HepG2 (cell line): Measurements from ENCODE around the gene BCCIP. TPM values are rescaled to one million over a fixed set of nuclear protein-coding genes. Genes with fewer than 3 reads are reported as not detected.

Experiments
- ARNT ChIP-seq: fragments of 450-650 bp; IDR thresholded peaks from 2 replicates; pipeline ENCODE4 v1.6.1; 2017
- ASH2L ChIP-seq: fragments of 300-600, 200-600 bp; sonication (generic); IDR thresholded peaks from 2 replicates; pipeline ENCODE4 v1.7.0; 2017; ENCODE audit warnings: low read depth, mild to moderate bottlenecking, moderate library complexity, mixed read lengths, low read length; ENCODE audit not compliant: insufficient read length
- HDAC6 ChIP-seq: fragments of 200-600 bp; sonication (generic); IDR thresholded peaks from 2 replicates; pipeline ENCODE4 v1.7.0; 2017; ENCODE audit warnings: mild to moderate bottlenecking, antibody characterized with exemption, low read length, low read depth
- HNRNPK ChIP-seq: fragments of 200-400 bp; formaldehyde crosslinking; IDR thresholded peaks from 2 replicates; pipeline ENCODE4 v1.6.1; 2018; ENCODE audit warnings: low read length, low read depth, moderate library complexity, mild to moderate bottlenecking; ENCODE audit not compliant: poor library complexity, severe bottlenecking
- KDM1A ChIP-seq: IDR thresholded peaks from 2 replicates; pipeline ENCODE4 v1.6.1; 2016; ENCODE audit warnings: missing compliant biosample characterization
- KDM2A ChIP-seq: sonication (generic); formaldehyde crosslinking; IDR thresholded peaks from 2 replicates; pipeline ENCODE4 v1.4.0; 2020; ENCODE audit warnings: low read depth, missing genetic modification reagents, borderline replicate concordance
- KMT2A ChIP-seq: sonication (generic); formaldehyde crosslinking; IDR thresholded peaks from 2 replicates; pipeline ENCODE4 v1.4.0; 2020; ENCODE audit warnings: missing genetic modification reagents
- MED1 ChIP-seq: sonication (generic); formaldehyde crosslinking; IDR thresholded peaks from 2 replicates; pipeline ENCODE4 v1.4.0; 2020; ENCODE audit warnings: missing genetic modification reagents
- MIXL1 ChIP-seq: IDR thresholded peaks from 2 replicates; pipeline ENCODE4 v1.6.1; 2016
- NPAS2 ChIP-seq: sonication (generic); formaldehyde crosslinking; IDR thresholded peaks from 2 replicates; pipeline ENCODE4 v1.8.0; 2022; ENCODE audit warnings: mild to moderate bottlenecking, missing genetic modification reagents, borderline replicate concordance
- NR2F2 ChIP-seq: IDR thresholded peaks from 2 replicates; pipeline ENCODE4 v1.6.1; 2012; ENCODE audit warnings: low read depth, inconsistent platforms, borderline replicate concordance
- ONECUT2 ChIP-seq: sonication (generic); formaldehyde crosslinking; IDR thresholded peaks from 2 replicates; pipeline ENCODE4 v1.4.0; 2020; ENCODE audit warnings: missing genetic modification reagents
- PHF20 ChIP-seq: sonication (generic); formaldehyde crosslinking; IDR thresholded peaks from 2 replicates; pipeline ENCODE4 v1.5.0; 2020; ENCODE audit warnings: mild to moderate bottlenecking, missing genetic modification reagents
- PPARG ChIP-seq: conservative IDR thresholded peaks from 2 replicates; pipeline ENCODE4 v1.6.1; 2016; ENCODE audit warnings: missing biosample characterization, missing genetic modification reagents
- RELA ChIP-seq: sonication (generic); formaldehyde crosslinking; IDR thresholded peaks from 2 replicates; pipeline ENCODE4 v1.4.0; 2020; ENCODE audit warnings: missing genetic modification reagents
- SRY ChIP-seq: sonication (generic); formaldehyde crosslinking; IDR thresholded peaks from 2 replicates; pipeline ENCODE4 v1.8.0; 2022; ENCODE audit warnings: mild to moderate bottlenecking, missing genetic modification reagents
- STAT5B ChIP-seq: sonication (generic); formaldehyde crosslinking; IDR thresholded peaks from 2 replicates; pipeline ENCODE4 v1.4.0; 2020; ENCODE audit warnings: missing genetic modification reagents
- U2AF2 ChIP-seq: fragments of 200-400 bp; formaldehyde crosslinking; IDR thresholded peaks from 2 replicates; pipeline ENCODE4 v1.6.1; 2017; ENCODE audit warnings: low read depth, mild to moderate bottlenecking, low read length
- ZFYVE20 ChIP-seq: sonication (generic); formaldehyde crosslinking; IDR thresholded peaks from 2 replicates; pipeline ENCODE4 v1.8.0; 2023; ENCODE audit warnings: low read depth, mild to moderate bottlenecking, moderate library complexity, missing genetic modification reagents, borderline replicate concordance
- ZNF124 ChIP-seq: sonication (generic); formaldehyde crosslinking; IDR thresholded peaks from 2 replicates; pipeline ENCODE4 v1.4.0; 2020; ENCODE audit warnings: missing genetic modification reagents
- ZNF138 ChIP-seq: sonication (generic); formaldehyde crosslinking; IDR thresholded peaks from 2 replicates; pipeline ENCODE4 v1.5.0; 2020; ENCODE audit warnings: mild to moderate bottlenecking, low read depth, missing genetic modification reagents
- ZNF256 ChIP-seq: sonication (generic); formaldehyde crosslinking; conservative IDR thresholded peaks from 2 replicates; pipeline ENCODE4 v1.4.0; 2020; ENCODE audit warnings: missing genetic modification reagents
- ZNF33B ChIP-seq: sonication (generic); formaldehyde crosslinking; IDR thresholded peaks from 2 replicates; pipeline ENCODE4 v1.5.1; 2020; ENCODE audit warnings: mild to moderate bottlenecking, missing genetic modification reagents
- ZNF501 ChIP-seq: sonication (generic); formaldehyde crosslinking; IDR thresholded peaks from 2 replicates; pipeline ENCODE4 v1.5.1; 2020; ENCODE audit warnings: mild to moderate bottlenecking, moderate library complexity, missing genetic modification reagents
- ZNF746 ChIP-seq: sonication (generic); formaldehyde crosslinking; IDR thresholded peaks from 2 replicates; pipeline ENCODE4 v1.8.0; 2022; ENCODE audit warnings: mild to moderate bottlenecking, missing genetic modification reagents
- ZNF775 ChIP-seq: sonication (generic); formaldehyde crosslinking; IDR thresholded peaks from 2 replicates; pipeline ENCODE4 v1.4.0; 2020; ENCODE audit warnings: missing genetic modification reagents, mild to moderate bottlenecking, moderate library complexity, borderline replicate concordance
- ZSCAN12 ChIP-seq: sonication (generic); formaldehyde crosslinking; IDR thresholded peaks from 2 replicates; pipeline ENCODE4 v1.9.0; 2021; ENCODE audit warnings: mild to moderate bottlenecking, missing genetic modification reagents
- polyA plus RNA-seq, 8 experiments: library from polyadenylated mRNA; depleted of rRNA in 3 of 8; stranded (reverse) in 7 of 8; unstranded in 1 of 8; fragments of >200 nt; fragmentation: Illumina TruSeq in 4 of 8; extraction: Trizol in 4 of 8; gene quantifications; 2 replicates each; pipeline versions ENCODE4 v1.2.1 to v1.2.3, GENCODE V29; 2011 to 2016; ENCODE audit warnings: low read depth in 4 of 8, missing spikeins in 1 of 8, mixed read lengths in 1 of 8; ENCODE audit not compliant: insufficient read depth in 1 of 8
- total RNA-seq, 5 experiments: library from RNA; depleted of rRNA; stranded (reverse); fragments of >200 nt; fragmentation: Illumina TruSeq; extraction: Trizol; gene quantifications; 2 replicates each; pipeline ENCODE4 v1.2.3, GENCODE V29; 2016; ENCODE audit warnings: low read depth in 1 of 5
- TF ChIP-seq, protein P1 (sequence below): sonication (generic); formaldehyde crosslinking; IDR thresholded peaks from 2 replicates; pipeline ENCODE4 v1.5.0; 2020; ENCODE audit warnings: mild to moderate bottlenecking, missing genetic modification reagents
- TF ChIP-seq, protein P2 (sequence below): sonication (generic); formaldehyde crosslinking; conservative IDR thresholded peaks from 2 replicates; pipeline ENCODE4 v1.8.0; 2022; ENCODE audit warnings: missing genetic modification reagents

The BCCIP gene
- total and polyA plus RNA-seq, 2 of the 13 experiments (the other 11 are each of a cell fraction or from before 2014, with no cell fraction given) = 37.0 to 132 TPM

- TF ChIP-seq, protein P1, sequence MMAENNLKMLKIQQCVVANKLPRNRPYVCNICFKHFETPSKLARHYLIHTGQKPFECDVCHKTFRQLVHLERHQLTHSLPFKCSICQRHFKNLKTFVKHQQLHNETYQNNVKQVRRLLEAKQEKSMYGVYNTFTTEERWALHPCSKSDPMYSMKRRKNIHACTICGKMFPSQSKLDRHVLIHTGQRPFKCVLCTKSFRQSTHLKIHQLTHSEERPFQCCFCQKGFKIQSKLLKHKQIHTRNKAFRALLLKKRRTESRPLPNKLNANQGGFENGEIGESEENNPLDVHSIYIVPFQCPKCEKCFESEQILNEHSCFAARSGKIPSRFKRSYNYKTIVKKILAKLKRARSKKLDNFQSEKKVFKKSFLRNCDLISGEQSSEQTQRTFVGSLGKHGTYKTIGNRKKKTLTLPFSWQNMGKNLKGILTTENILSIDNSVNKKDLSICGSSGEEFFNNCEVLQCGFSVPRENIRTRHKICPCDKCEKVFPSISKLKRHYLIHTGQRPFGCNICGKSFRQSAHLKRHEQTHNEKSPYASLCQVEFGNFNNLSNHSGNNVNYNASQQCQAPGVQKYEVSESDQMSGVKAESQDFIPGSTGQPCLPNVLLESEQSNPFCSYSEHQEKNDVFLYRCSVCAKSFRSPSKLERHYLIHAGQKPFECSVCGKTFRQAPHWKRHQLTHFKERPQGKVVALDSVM (CRISPR knock-in tag) = 0 out of 2 replicates have a peak, but pooled peaks have one; percentile 34
- TF ChIP-seq HNRNPK (peak; percentile 79), PPARG (CRISPR knock-in tag) (peak; percentile 100), ASH2L (peak; percentile 83), KDM2A (0 out of 2 replicates have a peak, but pooled peaks have one; percentile 18), ARNT (no peak), HDAC6 (no peak), NR2F2 (0 out of 2 replicates have a peak, but pooled peaks have one; percentile 16), MIXL1 (CRISPR knock-in tag) (0 out of 2 replicates have a peak, but pooled peaks have one; percentile 16), ZNF256 (CRISPR knock-in tag) (0 out of 2 replicates have a peak, but pooled peaks have one; percentile 44), ZNF138 (peak; percentile 26; the same call in 1 of the 2 replicates), KMT2A (peak; percentile 54), SRY (peak; percentile 57; the same call in 1 of the 2 replicates), ZNF33B (peak; percentile 32; the same call in 1 of the 2 replicates), PHF20 (CRISPR knock-in tag) (peak; percentile 71), STAT5B (CRISPR knock-in tag) (no peak), ZSCAN12 (CRISPR knock-in tag) (no peak), ZNF501 (peak; percentile 81), KDM1A (CRISPR knock-in tag) (no peak), U2AF2 (no peak), MED1 (CRISPR knock-in tag) (peak; percentile 20; the same call in 1 of the 2 replicates), RELA (CRISPR knock-in tag) (0 out of 2 replicates have a peak, but pooled peaks have one; percentile 38), ZNF775 (CRISPR knock-in tag) (no peak), ZFYVE20 (CRISPR knock-in tag) (0 out of 2 replicates have a peak, but pooled peaks have one; percentile 30), ZNF124 (CRISPR knock-in tag) (peak; percentile 74), NPAS2 (CRISPR knock-in tag) (no peak), ONECUT2 (no peak), ZNF746 (CRISPR knock-in tag) (no peak)
- TF ChIP-seq, protein P2, sequence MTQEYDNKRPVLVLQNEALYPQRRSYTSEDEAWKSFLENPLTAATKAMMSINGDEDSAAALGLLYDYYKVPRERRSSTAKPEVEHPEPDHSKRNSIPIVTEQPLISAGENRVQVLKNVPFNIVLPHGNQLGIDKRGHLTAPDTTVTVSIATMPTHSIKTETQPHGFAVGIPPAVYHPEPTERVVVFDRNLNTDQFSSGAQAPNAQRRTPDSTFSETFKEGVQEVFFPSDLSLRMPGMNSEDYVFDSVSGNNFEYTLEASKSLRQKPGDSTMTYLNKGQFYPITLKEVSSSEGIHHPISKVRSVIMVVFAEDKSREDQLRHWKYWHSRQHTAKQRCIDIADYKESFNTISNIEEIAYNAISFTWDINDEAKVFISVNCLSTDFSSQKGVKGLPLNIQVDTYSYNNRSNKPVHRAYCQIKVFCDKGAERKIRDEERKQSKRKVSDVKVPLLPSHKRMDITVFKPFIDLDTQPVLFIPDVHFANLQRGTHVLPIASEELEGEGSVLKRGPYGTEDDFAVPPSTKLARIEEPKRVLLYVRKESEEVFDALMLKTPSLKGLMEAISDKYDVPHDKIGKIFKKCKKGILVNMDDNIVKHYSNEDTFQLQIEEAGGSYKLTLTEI (CRISPR knock-in tag) = no peak
These were observed at the start of gene BCCIP, which contains the start of gene UROS (continued) for GRCh38 chr10:125822878-125823662.
